HCT116 (cell line): Measurements from ENCODE around the gene NUAK2.

Experiments used
- CTCF ChIP-seq, 3 experiments: fragments of 200-600 bp in 1 of 3; sonication (generic) in 1 of 3; IDR thresholded peaks in 2 of 3; conservative IDR thresholded peaks in 1 of 3; 2 replicates each; pipeline ENCODE4 v1.5.1; 2012 to 2017; ENCODE audit warnings: low read depth in 2 of 3, low read length in 2 of 3, antibody characterized with exemption in 1 of 3, borderline replicate concordance in 1 of 3, control low read depth in 1 of 3, mild to moderate bottlenecking in 1 of 3, mixed read lengths in 1 of 3, mixed run types in 1 of 3, moderate library complexity in 1 of 3; ENCODE audit not compliant: insufficient read depth in 1 of 3
- EZH2phosphoT487 ChIP-seq: fragments of 200-600 bp; IDR thresholded peaks from 2 replicates; pipeline ENCODE4 v1.6.1; 2018; ENCODE audit warnings: antibody characterized with exemption, borderline replicate concordance
- JUND ChIP-seq: IDR thresholded peaks from 2 replicates; pipeline ENCODE4 v1.6.1; 2012
- POLR2A ChIP-seq: IDR thresholded peaks from 2 replicates; pipeline ENCODE4 v1.7.0; 2011; ENCODE audit warnings: borderline replicate concordance; ENCODE audit not compliant: insufficient read depth, insufficient read length; ENCODE audit errors: extremely low read depth
- POLR2AphosphoS5 ChIP-seq: IDR thresholded peaks from 2 replicates; pipeline ENCODE4 v1.6.1; 2011; ENCODE audit warnings: mild to moderate bottlenecking, low read depth, low read length, moderate library complexity
- SIN3A ChIP-seq: IDR thresholded peaks from 2 replicates; pipeline ENCODE4 v1.6.1; 2012; ENCODE audit warnings: low read depth
- TCF7L2 ChIP-seq: IDR thresholded peaks from 2 replicates; pipeline ENCODE4 v1.7.0; 2011; ENCODE audit warnings: borderline replicate concordance, inconsistent platforms; ENCODE audit not compliant: insufficient read depth, insufficient read length; ENCODE audit errors: extremely low read depth
- YY1 ChIP-seq: IDR thresholded peaks from 2 replicates; pipeline ENCODE4 v1.6.1; 2011; ENCODE audit warnings: low read length, low read depth, moderate library complexity, mild to moderate bottlenecking; ENCODE audit not compliant: insufficient replicate concordance; ENCODE audit errors: extremely low read depth

GRCh38 chr1:205285381-205286101 is 36.0 kb downstream of the NUAK2 start:
- TF ChIP-seq CTCF (IDR thresholded peaks at IDR 0.05 in 2 of 3, conservative IDR thresholded peaks at IDR 0.05 in 1 of 3; ENCODE audit: borderline replicate concordance in 1 of 3, insufficient read depth in 1 of 3, low read depth in 2 of 3, low read length in 2 of 3) (no peak), POLR2A (no peak), SIN3A (no peak), JUND (no peak), TCF7L2 (no peak), POLR2AphosphoS5 (no peak), EZH2phosphoT487 (no peak), YY1 (no peak)
